IPS-11a (cell line): Measurements from ENCODE around the gene PRDM11.

Source experiments
- H3K4me3 ChIP-seq: one replicate; pipeline ENCODE4 v1.5.1; 2013; ENCODE audit warnings: low read depth, low read length, control low read depth

The PRDM11 gene

DNA sequence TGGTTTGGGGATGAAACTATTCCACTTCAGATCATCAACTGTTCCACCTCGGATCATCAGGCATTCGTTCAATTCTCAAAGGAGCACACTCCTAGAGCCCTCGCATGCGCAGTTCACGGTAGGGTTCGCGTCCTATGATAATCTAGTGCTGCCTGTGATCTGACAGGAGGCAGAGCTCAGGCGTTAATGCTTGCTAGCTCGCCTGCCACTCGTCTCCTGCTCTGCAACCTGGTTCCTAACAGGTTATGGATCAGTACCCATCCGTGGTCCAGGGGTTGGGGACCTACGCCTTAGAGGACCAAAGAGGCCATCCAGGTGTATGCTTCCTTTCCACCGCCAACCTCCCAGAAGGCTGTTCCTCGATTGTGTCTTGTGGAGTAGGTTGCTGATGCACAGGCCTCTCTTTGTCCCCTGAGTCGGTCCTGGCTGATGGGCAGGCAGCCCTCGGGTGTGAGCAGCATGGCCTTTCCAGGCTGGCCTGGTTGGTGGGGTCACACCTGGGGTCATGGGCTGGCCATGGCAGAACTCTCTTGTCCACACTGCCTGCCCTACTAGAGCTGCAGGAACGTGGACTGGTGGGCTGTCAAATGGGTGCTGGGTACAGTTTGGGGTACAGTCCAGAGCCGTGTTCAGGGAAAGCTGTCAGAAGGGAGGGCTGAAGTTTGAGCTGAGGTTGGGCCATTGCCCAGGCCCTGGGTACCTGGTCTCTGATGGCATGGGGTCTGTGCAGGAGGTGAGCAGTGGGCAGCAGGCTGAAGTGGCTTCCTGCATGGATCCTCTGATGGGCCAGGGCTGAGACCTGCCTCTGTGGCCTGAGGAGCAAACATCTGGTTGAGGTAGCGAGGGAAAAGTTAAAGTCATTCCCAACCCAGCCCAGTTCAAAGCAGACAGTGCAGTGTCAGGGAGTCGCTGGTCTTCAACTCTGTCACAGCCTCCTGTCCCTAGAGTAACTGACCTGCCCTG lies 11.1 kb downstream of the PRDM11 start:
- no peak overlapping the region for H3K4me3 ChIP-seq

DNA sequence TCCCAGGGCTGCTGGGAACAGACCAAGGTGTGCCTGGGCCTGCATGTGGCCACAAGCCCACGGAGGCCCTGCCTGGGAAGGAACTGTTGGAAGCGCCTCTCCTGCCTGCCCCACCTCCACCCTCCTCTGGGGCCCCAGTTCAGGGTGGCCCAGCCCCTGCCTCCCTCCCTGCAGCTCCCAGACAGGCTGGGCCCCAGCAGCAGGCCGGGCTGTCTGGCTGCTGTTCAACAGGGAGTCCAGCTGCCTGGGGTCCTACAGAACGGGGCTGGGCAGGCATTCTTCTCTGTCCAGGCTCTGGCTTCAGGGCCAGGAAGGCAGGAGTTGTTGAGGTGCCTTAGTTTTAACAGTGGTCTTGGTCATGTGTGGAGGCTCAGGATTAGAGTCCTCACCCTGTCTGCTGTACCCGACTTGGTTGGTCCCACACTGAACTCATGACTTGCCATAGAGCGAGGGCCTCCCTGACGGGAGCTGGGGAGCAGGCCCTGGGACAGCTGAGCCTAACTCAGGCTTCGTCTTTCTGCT lies 11.8 kb downstream of the PRDM11 start:
- H3K4me3 ChIP-seq, result no peak overlapping the region

DNA sequence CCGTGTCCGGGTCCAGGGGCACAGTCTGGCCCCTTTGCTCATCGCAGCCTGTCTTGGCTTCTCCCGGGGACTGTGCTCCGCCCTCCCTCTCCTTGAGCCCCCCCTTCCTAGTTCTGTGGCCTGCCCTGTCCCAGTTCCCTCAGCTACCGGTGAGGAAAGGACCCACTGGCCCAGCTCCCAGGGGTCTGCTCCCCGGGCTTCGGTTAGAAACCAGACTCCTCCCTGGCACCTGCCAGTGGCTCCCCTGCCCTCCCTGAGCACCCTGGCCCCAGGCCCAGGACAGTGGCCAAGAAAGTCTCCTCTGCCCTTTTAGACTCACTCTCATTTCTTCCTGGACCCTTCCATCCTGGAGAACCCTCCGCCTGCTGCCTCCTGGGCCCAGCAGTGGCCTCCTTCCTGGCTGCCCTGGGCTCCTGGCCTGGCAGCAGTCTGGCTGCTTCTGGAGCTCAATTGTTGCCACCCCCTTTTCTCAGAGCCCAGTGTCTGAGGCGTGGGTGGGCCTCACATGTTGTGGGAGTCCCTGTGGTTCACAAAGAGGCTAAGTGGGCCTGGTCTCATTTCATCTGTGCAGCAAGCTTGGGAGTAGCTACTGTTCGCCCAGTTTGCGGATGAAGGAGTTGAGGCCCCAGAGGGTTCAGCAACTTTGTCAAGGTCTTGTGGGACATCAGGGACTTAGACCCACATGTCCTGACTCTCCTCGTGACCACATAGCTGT lies 12.6 kb downstream of the PRDM11 start:
- no peak overlapping the region for H3K4me3 ChIP-seq

DNA sequence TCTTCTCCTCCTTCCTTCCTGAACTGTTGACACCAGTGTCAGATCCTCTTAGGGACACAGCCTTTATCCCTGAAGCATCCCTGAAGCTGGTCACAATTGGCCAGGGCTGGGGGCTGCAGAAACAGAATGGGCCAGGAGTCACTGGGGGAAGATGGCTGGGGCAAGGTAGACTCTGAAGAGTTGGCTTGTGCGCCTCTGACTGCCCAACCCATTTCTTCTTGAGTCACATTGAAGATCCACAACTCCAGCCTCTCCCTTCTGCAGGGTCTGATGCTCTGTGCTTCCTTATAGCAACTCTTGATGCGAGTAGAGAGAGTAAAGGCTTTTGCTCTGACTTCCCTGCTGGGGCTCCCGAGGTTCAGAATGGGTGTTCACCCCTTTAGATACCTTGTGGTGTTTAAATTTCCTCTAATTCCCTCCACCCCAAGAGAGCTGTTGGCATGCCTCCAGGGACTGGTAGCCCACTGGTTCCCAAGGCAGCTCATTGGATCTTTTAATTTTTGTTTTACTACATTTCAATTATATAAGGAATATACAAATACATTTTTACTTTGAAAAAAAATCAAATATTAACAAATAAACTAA lies 13.4 kb downstream of the PRDM11 start:
- H3K4me3 ChIP-seq, result no peak overlapping the region

DNA sequence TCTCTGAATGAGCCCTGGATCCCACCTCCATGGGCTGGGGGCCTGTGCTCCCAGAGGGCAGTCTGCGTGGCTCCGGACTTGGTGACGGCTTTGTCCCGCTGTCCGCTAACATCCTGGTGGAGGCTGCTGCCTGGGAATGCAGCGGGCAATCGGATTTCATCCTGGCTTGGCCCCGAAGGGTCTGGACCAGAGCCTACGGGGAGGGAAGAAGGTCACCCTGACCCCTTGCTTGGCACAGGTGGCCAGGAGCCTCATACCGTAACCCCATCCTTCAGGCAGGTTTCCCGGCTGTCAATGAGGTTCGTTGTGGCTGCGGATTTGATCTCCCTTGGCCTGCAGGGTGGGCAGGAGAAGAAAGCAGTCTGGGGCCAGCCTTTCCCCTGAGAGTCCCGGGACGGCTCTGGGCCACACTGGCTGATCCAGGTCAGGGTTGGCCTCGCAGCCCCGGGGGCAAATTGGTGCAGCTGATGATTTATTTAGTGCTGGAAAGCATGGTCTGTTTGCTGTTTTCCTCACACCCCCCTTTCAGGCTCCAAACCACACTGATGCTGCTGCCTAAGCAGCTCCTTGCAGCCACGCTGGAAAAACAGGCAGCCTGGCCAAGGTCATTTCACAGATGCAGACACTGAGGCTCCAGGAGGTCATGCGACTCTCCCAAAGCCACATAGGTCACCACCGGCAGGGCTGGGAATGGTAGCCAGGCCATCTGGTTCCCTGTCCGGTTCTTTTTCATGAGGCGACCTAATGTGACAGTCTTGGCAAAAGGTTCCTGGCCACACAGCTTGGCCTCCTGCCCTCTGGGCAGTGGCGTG lies 15.0 kb downstream of the PRDM11 start:
- H3K4me3 ChIP-seq, result no peak overlapping the region

DNA sequence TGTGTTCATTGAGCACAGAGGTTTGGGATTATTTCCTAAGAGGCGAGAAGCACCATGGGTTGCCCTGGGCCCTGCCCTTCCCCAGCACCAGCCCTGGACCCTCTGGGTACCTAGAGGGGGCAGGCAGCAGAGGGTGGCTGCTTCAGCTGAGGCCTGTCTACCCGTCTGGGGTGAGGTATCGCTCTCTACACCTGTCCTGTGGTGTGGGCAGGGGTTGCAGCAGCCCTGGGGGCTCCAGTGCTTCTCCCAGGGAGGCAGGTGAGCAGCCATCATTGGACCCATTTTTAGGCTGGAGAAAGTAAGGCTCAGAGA lies 15.6 kb downstream of the PRDM11 start:
- H3K4me3 ChIP-seq, result no peak overlapping the region

DNA sequence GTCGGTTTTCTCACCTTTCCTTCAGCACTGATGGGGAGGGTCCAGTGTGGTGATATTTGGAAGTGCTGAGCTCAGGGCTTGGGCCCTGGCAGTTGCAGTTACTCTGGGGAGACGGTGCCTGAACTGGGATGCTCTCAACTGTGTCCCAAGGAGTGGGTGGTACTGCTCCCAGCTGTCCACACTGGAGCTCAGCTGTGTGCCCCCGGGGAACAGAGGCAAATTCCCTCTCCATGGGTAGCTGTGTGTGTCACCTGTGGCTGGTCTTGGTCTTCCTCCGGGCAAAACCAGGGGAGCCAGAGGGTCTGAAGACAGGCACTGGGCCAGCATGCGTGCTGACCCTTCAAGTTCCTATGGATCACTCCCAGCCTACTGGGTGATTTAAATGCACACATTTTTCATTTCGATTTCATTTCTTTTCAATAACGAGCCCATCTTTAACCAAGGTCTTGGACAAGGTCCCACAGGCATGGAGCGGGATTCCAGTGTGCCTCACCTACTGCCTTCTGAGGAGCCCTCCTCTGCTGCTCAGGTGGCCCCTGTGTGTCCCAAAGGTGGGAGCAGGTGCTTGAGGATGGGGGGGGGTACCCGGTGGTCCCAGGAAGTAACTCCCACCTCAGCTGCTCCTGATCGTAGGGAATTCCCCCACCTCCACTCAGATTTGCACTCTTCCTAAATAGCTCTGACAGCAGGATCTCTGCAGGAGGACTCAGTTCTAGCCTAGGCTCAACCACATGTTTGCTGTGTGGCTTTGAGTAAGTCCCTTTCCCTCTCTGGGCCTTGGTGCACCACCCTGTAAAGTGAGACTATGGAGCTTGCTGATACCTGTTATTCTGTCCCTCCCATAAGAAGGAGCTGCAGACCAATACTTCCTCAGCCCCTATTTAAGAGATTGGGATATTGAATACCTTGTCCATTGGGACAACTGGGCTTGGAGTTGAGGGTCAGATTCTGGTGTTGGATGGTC lies 16.8 kb downstream of the PRDM11 start:
- H3K4me3 ChIP-seq, result no peak overlapping the region

DNA sequence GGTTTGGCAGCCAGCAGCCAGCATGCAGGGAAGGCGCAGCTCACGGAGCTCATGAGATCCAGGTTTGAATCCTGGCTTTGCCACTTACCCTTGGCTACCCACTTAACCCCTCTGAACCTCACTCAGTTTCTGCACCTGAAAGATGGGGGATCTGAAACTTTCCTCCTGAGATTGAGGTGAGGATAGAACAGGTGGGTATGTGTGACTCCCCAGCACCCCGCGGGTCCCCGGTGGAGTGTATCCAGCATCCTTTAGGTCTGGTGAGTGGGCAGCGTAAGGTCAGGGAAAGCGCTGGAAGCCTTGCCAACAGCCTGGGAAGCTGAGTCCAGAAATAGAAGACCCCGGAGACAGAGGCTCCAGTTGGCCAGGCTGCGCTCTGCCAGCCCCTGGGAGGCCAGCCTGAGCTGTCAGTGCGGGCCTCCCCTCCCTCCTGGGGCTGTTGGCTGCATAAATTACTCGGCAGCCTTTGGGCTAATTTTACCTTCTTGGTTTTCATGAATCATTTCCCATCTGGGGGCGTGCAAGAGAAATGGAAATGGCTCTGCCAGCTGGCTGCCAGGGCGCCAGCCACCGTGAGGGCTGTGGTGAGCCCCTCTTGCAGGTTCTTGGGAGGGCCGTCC lies 17.6 kb downstream of the PRDM11 start:
- H3K4me3 ChIP-seq, result no peak overlapping the region

DNA sequence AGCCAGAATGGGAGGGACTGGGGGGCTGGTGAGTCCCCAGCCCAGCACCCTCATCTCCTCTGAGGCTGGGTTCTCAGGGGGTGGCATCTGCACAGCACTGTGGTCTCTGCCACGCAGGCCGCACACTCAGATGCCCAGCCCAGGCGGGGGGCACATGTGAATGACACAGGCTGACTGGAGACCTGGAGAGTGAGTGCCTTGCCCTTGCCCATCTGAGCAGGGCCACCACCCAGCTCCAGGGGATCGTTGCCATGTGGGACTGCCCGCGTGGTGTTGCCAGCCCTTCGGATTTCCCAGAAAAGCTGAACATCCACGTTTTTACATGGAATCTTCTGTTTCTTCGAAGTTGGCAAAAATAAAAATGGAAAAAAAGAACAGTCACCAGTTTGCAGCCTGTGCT lies 18.9 kb downstream of the PRDM11 start:
- no peak overlapping the region for H3K4me3 ChIP-seq

DNA sequence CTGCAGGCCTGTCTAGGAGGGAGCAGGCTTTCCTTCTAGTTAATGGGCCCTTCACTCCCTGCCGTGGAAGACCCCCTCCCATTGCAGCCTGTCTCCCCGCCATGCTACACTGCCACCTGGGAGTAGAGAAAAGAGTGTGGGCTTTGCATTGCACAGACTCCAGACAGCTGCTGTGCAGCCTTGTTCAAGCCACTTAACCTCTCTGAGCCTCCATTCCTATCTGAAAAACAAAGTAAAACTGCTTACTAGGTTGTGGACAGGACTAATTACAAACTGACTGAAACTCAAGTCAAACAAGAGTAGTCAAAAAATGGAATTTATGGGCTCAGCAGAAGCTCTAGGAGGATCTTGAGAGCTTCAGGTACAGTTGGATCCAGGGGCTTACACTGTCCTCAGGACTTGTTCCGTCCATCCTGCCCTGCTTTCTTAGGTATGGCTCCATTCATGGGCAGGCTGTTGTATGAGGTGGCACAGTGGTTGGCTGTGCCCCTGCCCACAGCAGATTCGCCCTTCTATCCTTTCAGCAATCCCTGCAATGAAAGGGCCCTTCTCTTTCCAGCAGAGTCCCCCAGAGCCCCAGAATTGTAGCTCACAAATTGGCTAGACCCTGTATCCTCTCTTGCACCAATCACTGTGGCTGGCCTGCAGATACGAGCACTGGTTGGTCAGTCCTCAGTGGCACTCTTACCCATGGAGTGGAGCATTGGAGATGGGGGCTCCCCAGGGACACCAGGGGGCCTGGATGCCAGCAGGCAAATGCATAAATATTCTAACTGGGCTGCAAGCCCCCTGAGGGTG lies 19.6 kb downstream of the PRDM11 start:
- H3K4me3 ChIP-seq, result no peak overlapping the region

DNA sequence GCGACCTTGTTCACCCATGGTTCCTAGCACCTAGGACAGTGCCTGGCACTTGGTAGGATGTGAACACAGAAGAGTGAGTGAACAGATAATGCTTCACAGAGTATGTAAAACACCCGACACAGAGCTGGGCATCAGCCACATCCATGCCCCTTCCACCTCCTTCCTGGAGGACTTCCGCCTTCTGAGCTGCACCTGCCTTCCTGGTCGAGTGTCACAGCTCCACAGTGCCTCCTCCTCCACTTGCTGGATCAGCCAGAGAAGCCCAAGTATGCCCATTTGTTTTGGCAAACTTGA lies 20.1 kb downstream of the PRDM11 start:
- H3K4me3 ChIP-seq, result no peak overlapping the region

DNA sequence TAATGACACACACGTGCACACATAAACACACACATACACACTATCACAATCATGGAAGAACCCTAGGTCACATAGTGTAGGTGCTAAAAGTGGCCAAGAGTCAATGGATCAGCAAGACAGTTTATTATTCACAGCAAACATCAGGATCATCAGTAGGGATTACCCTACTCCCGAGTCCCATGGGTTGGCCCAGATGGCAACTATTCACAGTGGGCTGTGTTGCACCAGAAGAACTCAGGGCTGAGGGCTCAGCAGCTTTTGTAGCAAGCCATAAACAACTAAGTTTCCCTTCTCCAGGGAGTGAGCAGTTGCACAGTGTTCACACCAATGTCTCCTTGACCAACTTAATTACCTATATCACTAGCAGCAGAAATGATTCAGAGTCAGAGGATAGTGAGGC lies 20.8 kb downstream of the PRDM11 start:
- no peak overlapping the region for H3K4me3 ChIP-seq

DNA sequence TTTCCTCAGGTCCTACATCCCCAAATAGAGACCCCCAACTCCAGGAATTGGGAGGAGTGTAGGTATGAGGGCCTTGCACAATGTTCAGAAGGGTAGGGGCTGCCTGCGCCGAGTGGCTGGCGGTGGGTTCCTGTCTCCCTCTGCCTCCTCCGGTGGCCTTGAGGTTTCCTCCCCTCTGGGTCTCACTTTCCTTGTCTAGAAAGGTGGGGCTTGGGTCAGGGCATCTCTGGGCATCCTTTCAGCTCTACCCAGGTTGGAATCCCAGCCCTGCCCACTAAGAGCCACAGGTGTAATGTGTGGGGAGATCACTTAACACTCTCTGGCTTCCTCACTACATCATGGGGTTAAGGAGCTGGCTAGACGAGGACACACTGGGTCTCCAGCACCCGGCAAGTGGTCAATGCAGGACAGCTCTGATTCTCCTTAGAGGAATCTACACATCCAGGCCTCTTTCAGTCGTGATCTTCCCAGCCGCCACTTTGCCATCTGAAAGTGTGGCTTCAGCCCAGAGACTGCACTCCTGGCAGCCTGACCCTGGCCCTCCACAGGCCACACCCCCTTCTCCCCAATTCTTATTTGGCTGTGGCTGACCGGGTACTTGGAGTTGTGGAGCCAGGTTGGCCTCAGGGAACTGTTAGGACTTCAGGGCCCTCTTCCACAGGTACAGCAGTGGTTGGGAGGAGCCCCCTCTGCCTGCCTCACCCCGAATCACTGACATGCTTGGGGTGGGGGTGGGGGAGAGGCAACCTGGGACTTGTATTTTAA lies 22.1 kb downstream of the PRDM11 start:
- no peak overlapping the region for H3K4me3 ChIP-seq

DNA sequence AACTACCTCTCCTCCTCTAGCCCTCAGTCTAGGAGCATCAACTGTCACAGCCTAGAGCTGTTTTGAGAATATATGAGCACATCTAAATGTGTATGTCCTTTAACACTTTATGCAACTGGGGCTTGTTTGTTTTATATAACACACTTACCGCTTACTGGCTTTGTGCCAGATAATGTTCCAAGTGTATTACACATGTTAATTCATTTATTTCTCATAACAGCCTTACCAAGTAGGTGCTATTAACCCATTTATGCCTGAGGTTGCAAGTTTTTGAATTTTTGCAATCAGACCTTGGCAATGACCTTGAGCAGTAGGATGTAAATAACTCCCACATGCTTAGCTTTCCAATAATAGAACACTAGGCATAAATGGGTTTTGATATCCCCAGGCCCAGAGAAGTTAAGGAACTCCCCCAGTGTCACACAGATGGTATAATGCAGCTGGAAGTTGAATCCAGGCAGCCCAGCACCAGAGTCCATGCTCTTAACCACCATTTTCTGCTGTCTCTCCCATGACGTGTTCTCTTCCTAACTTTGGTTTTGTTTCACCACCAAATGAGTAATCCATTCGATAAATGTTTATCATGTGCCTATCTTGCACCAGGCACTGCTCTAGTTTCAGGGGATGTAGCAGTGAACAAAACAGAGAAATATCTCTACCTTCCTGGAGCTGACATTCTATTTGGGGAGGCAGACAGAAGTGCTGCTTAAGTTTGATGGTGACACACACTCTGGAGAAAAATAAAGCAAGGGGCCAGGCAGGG lies 23.1 kb downstream of the PRDM11 start:
- H3K4me3 ChIP-seq, result no peak overlapping the region

DNA sequence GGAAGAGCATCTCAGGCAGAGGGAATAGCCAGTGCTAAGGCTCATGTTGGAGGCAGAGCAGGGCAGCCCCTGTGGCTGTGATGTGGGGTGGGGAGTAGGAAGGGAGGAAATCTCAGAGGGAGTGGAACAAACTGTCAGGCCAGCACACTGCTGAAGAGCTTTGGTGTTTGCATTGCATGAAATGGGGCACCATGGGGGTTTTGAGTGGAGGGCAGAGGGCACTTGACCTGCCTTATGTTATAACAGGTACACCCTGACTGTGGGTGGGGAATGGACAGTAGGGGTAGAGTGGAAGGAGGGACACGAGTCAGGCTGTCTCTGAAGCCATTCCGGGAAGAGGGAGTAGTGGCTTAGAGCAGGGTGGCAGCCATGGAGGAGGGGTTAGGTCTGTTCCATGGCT lies 24.0 kb downstream of the PRDM11 start:
- H3K4me3 ChIP-seq, result no peak overlapping the region

DNA sequence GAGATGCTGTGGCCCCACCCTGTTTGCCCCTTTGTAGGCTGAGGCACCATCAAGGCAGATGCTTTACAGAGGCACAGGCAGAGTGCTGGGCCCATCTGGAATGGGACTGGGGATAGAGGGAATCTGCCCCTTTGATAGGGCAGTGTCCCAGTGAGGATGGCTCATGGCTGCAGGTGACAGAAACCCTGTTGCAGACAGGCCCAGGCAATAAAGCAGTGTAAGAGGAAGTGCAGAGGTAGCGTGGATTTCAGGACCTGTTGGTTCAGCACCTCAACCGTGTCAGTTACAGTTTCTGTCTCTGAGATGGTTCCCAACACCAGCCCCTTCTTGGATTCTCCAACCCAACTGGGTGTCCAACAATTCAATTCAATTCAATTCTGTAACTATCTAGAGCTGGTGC lies 25.1 kb downstream of the PRDM11 start:
- no peak overlapping the region for H3K4me3 ChIP-seq

DNA sequence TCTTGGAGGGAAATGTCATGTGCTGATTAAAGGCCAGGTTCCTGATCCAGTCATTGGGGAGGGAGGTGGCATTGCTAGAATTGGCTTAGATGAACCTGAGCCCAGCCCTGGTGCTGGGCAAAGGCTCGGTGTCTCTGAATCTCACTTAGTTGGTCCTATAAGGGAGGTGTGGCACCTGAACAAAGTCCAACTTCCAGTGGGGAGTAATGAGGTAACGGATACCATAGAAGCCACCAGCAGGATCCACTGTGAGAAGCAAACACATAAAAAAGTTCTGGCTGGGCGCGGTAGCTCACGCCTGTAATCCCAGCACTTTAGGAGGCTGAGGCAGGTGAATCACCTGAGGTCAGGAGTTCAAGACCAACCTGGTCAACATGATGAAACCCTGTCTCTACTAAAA lies 26.6 kb downstream of the PRDM11 start:
- no peak overlapping the region for H3K4me3 ChIP-seq
